Measurements from ENCODE around the gene USH2A.

Gene USH2A

GRCh38 chr1:216123446-216124191 is 299.6 kb downstream of the USH2A start:
- ATAC-seq (no peak), DNase-seq (no peak)
- H3K36me3 Mint-ChIP-seq (ENCODE audit: low read depth), result no peaks in the 10 kb centered on the region
- no peaks in the 10 kb centered on the region for H3K9me3 Mint-ChIP-seq
- H3K4me1 Mint-ChIP-seq, result no peaks in the 10 kb centered on the region
- H3K27ac Mint-ChIP-seq, result no peak overlapping the region
- no peaks in the 10 kb centered on the region for H3K27me3 Mint-ChIP-seq
- H3K4me3 Mint-ChIP-seq, result no peak overlapping the region

GRCh38 chr1:216119600-216119999 is 303.6 kb downstream of the USH2A start:
- Mint-ChIP-seq H3K27ac (no peak overlapping the region), H3K27me3 (no peaks in the 10 kb centered on the region), H3K9me3 (no peaks in the 10 kb centered on the region), H3K36me3 (ENCODE audit: low read depth) (no peaks in the 10 kb centered on the region), H3K4me1 (no peaks in the 10 kb centered on the region), H3K4me3 (no peak overlapping the region)
- DNase-seq (no peak), ATAC-seq (no peak)

- H3K9me3 Mint-ChIP-seq, result no peaks in the 10 kb centered on the region
- no peaks in the 10 kb centered on the region for H3K27me3 Mint-ChIP-seq
- no peak overlapping the region for H3K27ac Mint-ChIP-seq
- H3K4me1 Mint-ChIP-seq, result no peaks in the 10 kb centered on the region
- no peaks in the 10 kb centered on the region for H3K36me3 Mint-ChIP-seq (ENCODE audit: low read depth)
- DNase-seq (no peak), ATAC-seq (no peak)
- H3K4me3 Mint-ChIP-seq, result no peak overlapping the region
These were observed 309.1 kb downstream of the USH2A start for GRCh38 chr1:216114180-216114579.

- no peaks in the 10 kb centered on the region for H3K36me3 Mint-ChIP-seq (ENCODE audit: low read depth)
These were observed 310.1 kb downstream of the USH2A start for GRCh38 chr1:216113181-216113580.

GRCh38 chr1:216111842-216112241 is 311.4 kb downstream of the USH2A start:
- no peak for DNase-seq
- Mint-ChIP-seq H3K27me3 (no peaks in the 10 kb centered on the region), H3K36me3 (ENCODE audit: low read depth) (no peaks in the 10 kb centered on the region), H3K4me3 (no peak overlapping the region), H3K9me3 (no peaks in the 10 kb centered on the region), H3K27ac (no peak overlapping the region), H3K4me1 (no peaks in the 10 kb centered on the region)
- ATAC-seq, result no peak

More at GRCh38 chr1:216113181-216113580, 310.1 kb downstream of the USH2A start:
- Mint-ChIP-seq H3K27ac (no peak overlapping the region), H3K27me3 (no peaks in the 10 kb centered on the region), H3K4me3 (no peak overlapping the region), H3K4me1 (no peaks in the 10 kb centered on the region), H3K9me3 (no peaks in the 10 kb centered on the region)
- ATAC-seq (no peak), DNase-seq (no peak)

GRCh38 chr1:216095400-216095799 is 327.8 kb downstream of the USH2A start:
- Mint-ChIP-seq H3K4me1 (no peaks in the 10 kb centered on the region), H3K27me3 (no peaks in the 10 kb centered on the region), H3K36me3 (ENCODE audit: low read depth) (no peaks in the 10 kb centered on the region), H3K27ac (no peak overlapping the region), H3K4me3 (no peak overlapping the region), H3K9me3 (no peaks in the 10 kb centered on the region)
- DNase-seq (no peak), ATAC-seq (no peak)

GRCh38 chr1:216090556-216090955 is 332.7 kb downstream of the USH2A start:
- Mint-ChIP-seq H3K4me3 (no peak overlapping the region), H3K27ac (no peak overlapping the region), H3K27me3 (no peaks in the 10 kb centered on the region), H3K36me3 (ENCODE audit: low read depth) (no peaks in the 10 kb centered on the region), H3K9me3 (no peaks in the 10 kb centered on the region), H3K4me1 (no peaks in the 10 kb centered on the region)
- ATAC-seq, result no peak
- DNase-seq, result no peak

GRCh38 chr1:216086678-216087077 is 336.6 kb downstream of the USH2A start:
- no peaks in the 10 kb centered on the region for H3K9me3 Mint-ChIP-seq
- no peaks in the 10 kb centered on the region for H3K27me3 Mint-ChIP-seq
- H3K36me3 Mint-ChIP-seq (ENCODE audit: low read depth), result no peaks in the 10 kb centered on the region
- ATAC-seq (no peak), DNase-seq (no peak)
- H3K4me1 Mint-ChIP-seq, result no peaks in the 10 kb centered on the region
- no peak overlapping the region for H3K4me3 Mint-ChIP-seq
- no peak overlapping the region for H3K27ac Mint-ChIP-seq

GRCh38 chr1:216081445-216081844 is 341.8 kb downstream of the USH2A start:
- H3K9me3 Mint-ChIP-seq, result no peaks in the 10 kb centered on the region
- H3K27ac Mint-ChIP-seq, result no peak overlapping the region
- no peaks in the 10 kb centered on the region for H3K27me3 Mint-ChIP-seq
- no peaks in the 10 kb centered on the region for H3K36me3 Mint-ChIP-seq (ENCODE audit: low read depth)
- H3K4me1 Mint-ChIP-seq, result no peaks in the 10 kb centered on the region
- DNase-seq, result no peak
- H3K4me3 Mint-ChIP-seq, result no peak overlapping the region
- no peak for ATAC-seq

GRCh38 chr1:216076751-216077150 is 346.5 kb downstream of the USH2A start:
- no peaks in the 10 kb centered on the region for H3K36me3 Mint-ChIP-seq (ENCODE audit: low read depth)
- ATAC-seq, result no peak
- no peaks in the 10 kb centered on the region for H3K27me3 Mint-ChIP-seq
- no peak overlapping the region for H3K4me3 Mint-ChIP-seq
- H3K4me1 Mint-ChIP-seq, result no peaks in the 10 kb centered on the region
- no peak for DNase-seq
- H3K9me3 Mint-ChIP-seq, result peaks cover 6% of the 10 kb centered on the region
- H3K27ac Mint-ChIP-seq, result no peak overlapping the region

GRCh38 chr1:216075339-216075738 is 347.9 kb downstream of the USH2A start:
- Mint-ChIP-seq H3K27ac (no peak overlapping the region), H3K9me3 (peaks cover 6% of the 10 kb centered on the region), H3K36me3 (ENCODE audit: low read depth) (no peaks in the 10 kb centered on the region), H3K4me3 (no peak overlapping the region), H3K4me1 (no peaks in the 10 kb centered on the region), H3K27me3 (no peaks in the 10 kb centered on the region)
- DNase-seq (no peak), ATAC-seq (no peak)

- no peaks in the 10 kb centered on the region for H3K4me1 Mint-ChIP-seq
- H3K9me3 Mint-ChIP-seq, result peaks cover 6% of the 10 kb centered on the region
- H3K27me3 Mint-ChIP-seq, result no peaks in the 10 kb centered on the region
- DNase-seq (no peak), ATAC-seq (no peak)
- no peak overlapping the region for H3K4me3 Mint-ChIP-seq
- H3K36me3 Mint-ChIP-seq (ENCODE audit: low read depth), result no peaks in the 10 kb centered on the region
- no peak overlapping the region for H3K27ac Mint-ChIP-seq
These were observed 349.3 kb downstream of the USH2A start for GRCh38 chr1:216073793-216074595.

- no peak for DNase-seq
- no peaks in the 10 kb centered on the region for H3K4me1 Mint-ChIP-seq
- H3K9me3 Mint-ChIP-seq, result peaks cover 14% of the 10 kb centered on the region
- no peak for ATAC-seq
- H3K36me3 Mint-ChIP-seq (ENCODE audit: low read depth), result no peaks in the 10 kb centered on the region
- H3K4me3 Mint-ChIP-seq, result no peak overlapping the region
- no peaks in the 10 kb centered on the region for H3K27me3 Mint-ChIP-seq
- no peak overlapping the region for H3K27ac Mint-ChIP-seq
These were observed 352.0 kb downstream of the USH2A start for GRCh38 chr1:216071262-216071661.

GRCh38 chr1:216064643-216065042 is 358.6 kb downstream of the USH2A start:
- H3K4me3 Mint-ChIP-seq, result no peak overlapping the region
- no peaks in the 10 kb centered on the region for H3K4me1 Mint-ChIP-seq
- H3K36me3 Mint-ChIP-seq (ENCODE audit: low read depth), result no peaks in the 10 kb centered on the region
- H3K27ac Mint-ChIP-seq, result no peak overlapping the region
- DNase-seq, result no peak
- H3K27me3 Mint-ChIP-seq, result no peaks in the 10 kb centered on the region
- ATAC-seq, result no peak
- H3K9me3 Mint-ChIP-seq, result peaks cover 14% of the 10 kb centered on the region

- peaks cover 7% of the 10 kb centered on the region for H3K9me3 Mint-ChIP-seq
- ATAC-seq (no peak), DNase-seq (no peak)
- no peak overlapping the region for H3K27ac Mint-ChIP-seq
- no peaks in the 10 kb centered on the region for H3K36me3 Mint-ChIP-seq (ENCODE audit: low read depth)
- no peaks in the 10 kb centered on the region for H3K27me3 Mint-ChIP-seq
- H3K4me3 Mint-ChIP-seq, result no peak overlapping the region
- H3K4me1 Mint-ChIP-seq, result no peaks in the 10 kb centered on the region
These were observed 365.3 kb downstream of the USH2A start for GRCh38 chr1:216057947-216058346.

Data from activated naive CD8-positive, alpha-beta T cell treated with anti-CD3 and anti-CD28 coated beads, Interleukin-2, amount 50 U/mL, for 24 hours (primary cell).